ENCODE measurements around the gene DPEP1.

The DPEP1 gene

GRCh38 chr16:89607937-89608740 is 5.3 kb upstream of the DPEP1 start:
- no peak overlapping the region for H3K27ac ChIP-seq (ENCODE audit: low read depth, low read length)
- no peaks in the 10 kb centered on the region for H3F3A ChIP-seq (ENCODE audit: control insufficient read depth, insufficient read depth)
- H3K4me2 ChIP-seq (ENCODE audit: low read length) = no peak overlapping the region
- no peaks in the 10 kb centered on the region for H3K9me2 ChIP-seq (replicated peaks; ENCODE audit: control insufficient read depth, low read length)
- TF ChIP-seq, protein P1, sequence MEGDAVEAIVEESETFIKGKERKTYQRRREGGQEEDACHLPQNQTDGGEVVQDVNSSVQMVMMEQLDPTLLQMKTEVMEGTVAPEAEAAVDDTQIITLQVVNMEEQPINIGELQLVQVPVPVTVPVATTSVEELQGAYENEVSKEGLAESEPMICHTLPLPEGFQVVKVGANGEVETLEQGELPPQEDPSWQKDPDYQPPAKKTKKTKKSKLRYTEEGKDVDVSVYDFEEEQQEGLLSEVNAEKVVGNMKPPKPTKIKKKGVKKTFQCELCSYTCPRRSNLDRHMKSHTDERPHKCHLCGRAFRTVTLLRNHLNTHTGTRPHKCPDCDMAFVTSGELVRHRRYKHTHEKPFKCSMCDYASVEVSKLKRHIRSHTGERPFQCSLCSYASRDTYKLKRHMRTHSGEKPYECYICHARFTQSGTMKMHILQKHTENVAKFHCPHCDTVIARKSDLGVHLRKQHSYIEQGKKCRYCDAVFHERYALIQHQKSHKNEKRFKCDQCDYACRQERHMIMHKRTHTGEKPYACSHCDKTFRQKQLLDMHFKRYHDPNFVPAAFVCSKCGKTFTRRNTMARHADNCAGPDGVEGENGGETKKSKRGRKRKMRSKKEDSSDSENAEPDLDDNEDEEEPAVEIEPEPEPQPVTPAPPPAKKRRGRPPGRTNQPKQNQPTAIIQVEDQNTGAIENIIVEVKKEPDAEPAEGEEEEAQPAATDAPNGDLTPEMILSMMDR (IDR thresholded peaks at IDR 0.05; ENCODE audit: low read depth, low read length, poor library complexity, severe bottlenecking) = no peak
- TF ChIP-seq EZH2phosphoT487 (IDR thresholded peaks at IDR 0.05; ENCODE audit: borderline replicate concordance, low read length) = no peak
- H3K4me3 ChIP-seq (ENCODE audit: low read length) = no peak overlapping the region
- no peaks in the 10 kb centered on the region for H3K4me1 ChIP-seq (ENCODE audit: control insufficient read depth, low read length)
- no peaks in the 10 kb centered on the region for H3K79me2 ChIP-seq (ENCODE audit: control insufficient read depth, low read length)
- no peaks in the 10 kb centered on the region for H3K36me3 ChIP-seq (ENCODE audit: control insufficient read depth, low read length)
- H3K9me3 ChIP-seq (ENCODE audit: control insufficient read depth, insufficient read depth, low read length) = no peaks in the 10 kb centered on the region
- 0 out of 2 replicates have a peak, but pooled peaks cover 5% of the 10 kb centered on the region for H4K20me1 ChIP-seq (ENCODE audit: control insufficient read depth, insufficient read depth, low read depth, low read length)
- H3K27me3 ChIP-seq (ENCODE audit: control insufficient read depth, low read length) = no peaks in the 10 kb centered on the region

DNA sequence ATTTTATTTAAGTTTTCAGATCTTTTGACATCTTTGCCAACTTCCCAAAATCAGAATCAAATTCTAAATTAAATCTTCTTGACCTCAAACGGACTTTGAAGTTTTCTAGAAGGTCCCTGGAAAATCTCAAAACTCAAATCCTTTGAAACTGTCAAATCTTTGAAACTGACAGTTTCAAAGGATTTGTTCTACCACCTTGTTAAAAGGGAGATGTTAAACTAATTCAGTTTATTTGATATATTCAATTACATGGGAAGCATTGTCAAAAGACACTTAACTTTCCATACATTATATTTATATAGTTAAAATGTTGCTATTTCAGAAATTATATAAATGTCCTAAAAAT is 3.4 kb upstream of the DPEP1 start:
- no peaks in the 10 kb centered on the region for H3K9me3 ChIP-seq (ENCODE audit: control insufficient read depth, insufficient read depth, low read length)
- 0 out of 2 replicates have a peak, but pooled peaks cover 5% of the 10 kb centered on the region for H4K20me1 ChIP-seq (ENCODE audit: control insufficient read depth, insufficient read depth, low read depth, low read length)
- no peak overlapping the region for H3K4me2 ChIP-seq (ENCODE audit: low read length)
- H3K27me3 ChIP-seq (ENCODE audit: control insufficient read depth, low read length) = no peaks in the 10 kb centered on the region
- no peaks in the 10 kb centered on the region for H3K36me3 ChIP-seq (ENCODE audit: control insufficient read depth, low read length)
- H3K4me3 ChIP-seq (ENCODE audit: low read length) = no peak overlapping the region
- no peaks in the 10 kb centered on the region for H3K9me2 ChIP-seq (replicated peaks; ENCODE audit: control insufficient read depth, low read length)
- H3F3A ChIP-seq (ENCODE audit: control insufficient read depth, insufficient read depth) = no peaks in the 10 kb centered on the region
- H3K79me2 ChIP-seq (ENCODE audit: control insufficient read depth, low read length) = no peaks in the 10 kb centered on the region
- no peak overlapping the region for H3K27ac ChIP-seq (ENCODE audit: low read depth, low read length)
- TF ChIP-seq, protein P1 (IDR thresholded peaks at IDR 0.05; ENCODE audit: low read depth, low read length, poor library complexity, severe bottlenecking) = no peak
- TF ChIP-seq EZH2phosphoT487 (IDR thresholded peaks at IDR 0.05; ENCODE audit: borderline replicate concordance, low read length) = no peak
- H3K4me1 ChIP-seq (ENCODE audit: control insufficient read depth, low read length) = no peaks in the 10 kb centered on the region

- Histone ChIP-seq H4K20me1 (ENCODE audit: control insufficient read depth, insufficient read depth, low read depth, low read length) (0 out of 2 replicates have a peak, but pooled peaks cover 5% of the 10 kb centered on the region), H3K9me3 (ENCODE audit: control insufficient read depth, insufficient read depth, low read length) (no peaks in the 10 kb centered on the region), H3K4me2 (ENCODE audit: low read length) (no peak overlapping the region), H3K4me1 (ENCODE audit: control insufficient read depth, low read length) (peaks cover 12% of the 10 kb centered on the region), H3K9me2 (replicated peaks; ENCODE audit: control insufficient read depth, low read length) (no peaks in the 10 kb centered on the region), H3K27me3 (ENCODE audit: control insufficient read depth, low read length) (no peaks in the 10 kb centered on the region), H3K79me2 (ENCODE audit: control insufficient read depth, low read length) (no peaks in the 10 kb centered on the region), H3K4me3 (ENCODE audit: low read length) (no peak overlapping the region), H3F3A (ENCODE audit: control insufficient read depth, insufficient read depth) (no peaks in the 10 kb centered on the region), H3K27ac (ENCODE audit: low read depth, low read length) (no peak overlapping the region), H3K36me3 (ENCODE audit: control insufficient read depth, low read length) (no peaks in the 10 kb centered on the region)
- TF ChIP-seq EZH2phosphoT487 (IDR thresholded peaks at IDR 0.05; ENCODE audit: borderline replicate concordance, low read length) = no peak
- TF ChIP-seq, protein P1 (IDR thresholded peaks at IDR 0.05; ENCODE audit: low read depth, low read length, poor library complexity, severe bottlenecking) = no peak
Measured at GRCh38 chr16:89612415-89613166, 851 bp upstream of the DPEP1 start.

Measured in DOHH2 (cell line).